Measurements from ENCODE around the gene CFAP69.
"Not testable (repeated sequence)": the region's sequence is repeated elsewhere in the genome, so short reads cannot be mapped to it uniquely, and the experiment has no call there.

Gene CFAP69

GRCh38 chr7:90347759-90348158, 102.8 kb downstream of the CFAP69 start:
- no peak for DNase-seq

- DNase-seq: no peak
Measured at GRCh38 chr7:90349305-90349704, 104.3 kb downstream of the CFAP69 start.

- DNase-seq: not testable (repeated sequence)
Measured at GRCh38 chr7:90350032-90350431, 105.1 kb downstream of the CFAP69 start.

GRCh38 chr7:90351987-90352386, 107.0 kb downstream of the CFAP69 start:
- DNase-seq: no peak

Data from NCI-H446 treated with DMSO at 0.1 percent for 48 hours (cell line).